K562 (cell line): ENCODE data around the gene TAS1R3. TPM values are rescaled to one million over a fixed set of nuclear protein-coding genes. Genes with fewer than 3 reads are reported as not detected.

Experiments
- CREM ChIP-seq: IDR thresholded peaks from 2 replicates; pipeline ENCODE4 v1.6.1; 2014; ENCODE audit warnings: antibody characterized with exemption, low read depth
- DMBX1 ChIP-seq: fragments of 250-450 bp; sonication (Bioruptor Pico); IDR thresholded peaks from 2 replicates; pipeline ENCODE4 v1.8.0; 2022; ENCODE audit warnings: inconsistent platforms, mild to moderate bottlenecking, moderate library complexity, borderline replicate concordance
- GMEB1 ChIP-seq: fragments of 250-450 bp; sonication (Bioruptor Pico); IDR thresholded peaks from 2 replicates; pipeline ENCODE4 v1.4.0; 2020; ENCODE audit warnings: mild to moderate bottlenecking
- MECOM ChIP-seq: fragments of 250-450 bp; sonication (Bioruptor Pico); IDR thresholded peaks from 2 replicates; pipeline ENCODE4 v1.8.0; 2022; ENCODE audit warnings: inconsistent platforms
- NFYB ChIP-seq: IDR thresholded peaks from 2 replicates; pipeline ENCODE4 v1.6.1; 2011; ENCODE audit warnings: mild to moderate bottlenecking, moderate library complexity; ENCODE audit not compliant: insufficient read length; ENCODE audit errors: extremely low read depth
- NUFIP1 ChIP-seq: fragments of 450-650 bp; IDR thresholded peaks from 2 replicates; pipeline ENCODE4 v1.6.1; 2018; ENCODE audit not compliant: partially characterized antibody
- PCBP1 ChIP-seq: fragments of 200-400 bp; formaldehyde crosslinking; IDR thresholded peaks from 2 replicates; pipeline ENCODE4 v1.6.1; 2018; ENCODE audit warnings: mild to moderate bottlenecking, low read depth, low read length; ENCODE audit not compliant: poor library complexity, severe bottlenecking
- POLR2A ChIP-seq: fragments of 450-650 bp; conservative IDR thresholded peaks from 2 replicates; pipeline ENCODE4 v1.6.1; 2016
- PURB ChIP-seq: sonication (generic); formaldehyde crosslinking; IDR thresholded peaks from 2 replicates; pipeline ENCODE4 v1.9.0; 2021; ENCODE audit warnings: low read depth, mild to moderate bottlenecking, missing genetic modification reagents
- RBFOX2 ChIP-seq: fragments of 200-400 bp; formaldehyde crosslinking; IDR thresholded peaks from 2 replicates; pipeline ENCODE4 v1.6.1; 2017; ENCODE audit warnings: low read depth, mild to moderate bottlenecking, low read length, moderate library complexity
- SIRT6 ChIP-seq: IDR thresholded peaks from one replicate; pipeline ENCODE4 v1.6.1; 2012; ENCODE audit warnings: low read depth, mild to moderate bottlenecking, control low read depth, inconsistent platforms, low read length, moderate library complexity
- SRF ChIP-seq, 2 experiments: fragments of 250-450, 450-650 bp in 1 of 2; sonication (Bioruptor Pico) in 1 of 2; sonication (generic) in 1 of 2; formaldehyde crosslinking; IDR thresholded peaks; 2 replicates each; pipeline versions ENCODE4 v1.5.0 to v1.5.1; 2020 to 2022; ENCODE audit warnings: mild to moderate bottlenecking in 1 of 2, missing genetic modification reagents in 1 of 2
- ZBTB17 ChIP-seq: fragments of 450-650 bp; formaldehyde crosslinking; IDR thresholded peaks from 2 replicates; pipeline ENCODE4 v1.4.0; 2020; ENCODE audit warnings: mild to moderate bottlenecking
- ZKSCAN8 ChIP-seq: fragments of 200-800 bp; sonication (Bioruptor generic); IDR thresholded peaks from 2 replicates; pipeline ENCODE4 v1.6.1; 2016; ENCODE audit warnings: missing genetic modification characterization, missing compliant biosample characterization
- ZNF12 ChIP-seq: sonication (generic); formaldehyde crosslinking; IDR thresholded peaks from 2 replicates; pipeline ENCODE4 v1.4.0; 2020; ENCODE audit warnings: mild to moderate bottlenecking, missing genetic modification reagents
- ZNF41 ChIP-seq: fragments of 250-450 bp; sonication (Bioruptor Pico); conservative IDR thresholded peaks from 2 replicates; pipeline ENCODE4 v1.4.0; 2020; ENCODE audit warnings: mild to moderate bottlenecking
- ZNF511 ChIP-seq: sonication (generic); formaldehyde crosslinking; IDR thresholded peaks from 2 replicates; pipeline ENCODE4 v1.8.0; 2022; ENCODE audit warnings: mild to moderate bottlenecking, missing genetic modification reagents
- polyA plus RNA-seq, 8 experiments: library from polyadenylated mRNA; depleted of rRNA in 4 of 8; stranded (reverse) in 5 of 8; unstranded in 3 of 8; fragments of >200 nt; fragmentation: Nextera tagmentation in 2 of 8; fragmentation: Illumina TruSeq in 1 of 8; extraction: Ambion mirVana in 2 of 8; extraction: Trizol in 1 of 8; gene quantifications; 2 replicates each; pipeline versions ENCODE4 v1.2.1 to v1.2.3, GENCODE V29; 2011 to 2014; ENCODE audit warnings: inconsistent platforms in 1 of 8, missing spikeins in 1 of 8
- total RNA-seq, 7 experiments: library from RNA; depleted of rRNA in 6 of 7; stranded (reverse); fragments of >200 nt in 6 of 7; fragmentation: Illumina TruSeq in 2 of 7; extraction: Trizol in 2 of 7; gene quantifications; 2 replicates each; pipeline versions ENCODE4 v1.2.1 to v1.2.3, GENCODE V29; 2011 to 2021; ENCODE audit warnings: low replicate concordance in 1 of 7
- TF ChIP-seq, protein P1 (sequence below): fragments of 450-650 bp; IDR thresholded peaks from 2 replicates; pipeline ENCODE4 v1.6.1; 2016; ENCODE audit warnings: mild to moderate bottlenecking

TAS1R3 gene
- total and polyA plus RNA-seq, 9 of the 15 experiments (the other 6 are each of a cell fraction or from before 2014, with no cell fraction given): 0.07 to 0.13 TPM; not detected in 7

DNA sequence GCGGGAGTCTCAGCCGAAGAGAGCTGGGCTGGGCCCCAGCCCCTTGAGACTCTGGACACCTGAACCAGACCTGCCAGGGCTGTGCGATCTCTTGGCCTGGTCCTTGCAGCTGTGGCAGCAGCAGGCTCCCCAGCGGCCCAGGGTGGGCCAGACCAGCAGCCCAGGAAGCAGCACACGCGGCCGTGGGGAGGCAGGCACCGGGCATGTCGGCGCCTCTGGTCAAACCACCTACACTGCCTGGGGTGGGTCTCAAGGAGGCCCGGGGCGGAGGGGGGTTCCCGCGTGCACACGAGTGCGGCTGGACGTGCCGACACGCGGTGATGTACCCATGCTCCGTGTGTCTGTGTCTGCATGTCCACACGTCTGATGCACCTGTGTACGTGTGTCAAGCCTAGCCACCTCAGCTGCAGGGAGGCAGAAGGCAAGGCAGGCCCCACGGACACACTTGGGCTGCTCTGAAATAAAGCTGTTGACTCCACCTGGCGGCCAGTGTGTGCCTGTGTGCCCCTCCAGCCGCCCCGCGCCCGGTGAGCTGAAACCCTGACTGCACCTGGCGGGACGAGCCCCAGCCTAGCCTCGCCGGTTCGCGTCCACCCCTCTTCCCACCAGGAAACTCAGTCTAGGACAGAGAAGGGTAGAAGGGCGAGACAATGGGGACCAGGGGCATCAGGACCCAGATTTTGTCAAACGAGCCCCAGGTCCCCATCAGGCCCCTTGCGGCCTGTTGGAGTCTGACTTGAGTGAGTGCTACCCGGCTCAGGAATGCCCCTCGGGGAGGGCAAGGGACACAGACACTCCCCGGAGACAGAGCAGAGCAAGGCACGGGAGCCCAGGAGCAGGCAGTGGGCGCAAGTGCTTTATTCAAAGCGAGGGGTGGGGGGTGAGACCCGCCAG, 39.3 kb upstream of the TAS1R3 start (continued):
- TF ChIP-seq DMBX1 (CRISPR knock-in tag) (no peak), RBFOX2 (0 out of 2 replicates have a peak, but pooled peaks have one; percentile 14), ZNF41 (CRISPR knock-in tag) (no peak), CREM (peak; percentile 46; the same call in 1 of the 2 replicates), NFYB (no peak), POLR2A (peak; percentile 49), GMEB1 (CRISPR knock-in tag) (no peak), ZBTB17 (CRISPR knock-in tag) (no peak), NUFIP1 (no peak), PURB (no peak), SIRT6 (no peak), MECOM (CRISPR knock-in tag) (no peak), ZNF511 (no peak), PCBP1 (no peak), ZKSCAN8 (CRISPR knock-in tag) (no peak), SRF (CRISPR knock-in tag; IDR thresholded peaks at IDR 0.05) (peak in 1 of 2 experiments; percentile 78; a peak in 1 of 4 replicates), ZNF12 (no peak)
- TF ChIP-seq, protein P1, sequence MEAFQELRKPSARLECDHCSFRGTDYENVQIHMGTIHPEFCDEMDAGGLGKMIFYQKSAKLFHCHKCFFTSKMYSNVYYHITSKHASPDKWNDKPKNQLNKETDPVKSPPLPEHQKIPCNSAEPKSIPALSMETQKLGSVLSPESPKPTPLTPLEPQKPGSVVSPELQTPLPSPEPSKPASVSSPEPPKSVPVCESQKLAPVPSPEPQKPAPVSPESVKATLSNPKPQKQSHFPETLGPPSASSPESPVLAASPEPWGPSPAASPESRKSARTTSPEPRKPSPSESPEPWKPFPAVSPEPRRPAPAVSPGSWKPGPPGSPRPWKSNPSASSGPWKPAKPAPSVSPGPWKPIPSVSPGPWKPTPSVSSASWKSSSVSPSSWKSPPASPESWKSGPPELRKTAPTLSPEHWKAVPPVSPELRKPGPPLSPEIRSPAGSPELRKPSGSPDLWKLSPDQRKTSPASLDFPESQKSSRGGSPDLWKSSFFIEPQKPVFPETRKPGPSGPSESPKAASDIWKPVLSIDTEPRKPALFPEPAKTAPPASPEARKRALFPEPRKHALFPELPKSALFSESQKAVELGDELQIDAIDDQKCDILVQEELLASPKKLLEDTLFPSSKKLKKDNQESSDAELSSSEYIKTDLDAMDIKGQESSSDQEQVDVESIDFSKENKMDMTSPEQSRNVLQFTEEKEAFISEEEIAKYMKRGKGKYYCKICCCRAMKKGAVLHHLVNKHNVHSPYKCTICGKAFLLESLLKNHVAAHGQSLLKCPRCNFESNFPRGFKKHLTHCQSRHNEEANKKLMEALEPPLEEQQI: no peak
